OCI-LY7 (cell line): ENCODE results near the gene ZNF423. TPM values are rescaled to one million over a fixed set of nuclear protein-coding genes. Genes with fewer than 3 reads are reported as not detected.

Source experiments
- BruUV-seq: library from RNA; stranded (reverse); fragments of 400-500 nt; replicated peaks from 2 replicates; lab custom pipeline; 2021; lab: Mats Ljungman, UMichigan
- CTCF ChIA-PET: fragments of 300-600 bp; sonication (Branson Sonifier 250); formaldehyde crosslinking; loops from one replicate; lab custom pipeline; 2022; ENCODE audit warnings: antibody characterized with exemption; ENCODE audit not compliant: unreplicated experiment; lab: Charles Lee
- POLR2A ChIA-PET: fragments of 300-600 bp; sonication (Branson Sonifier 250); formaldehyde crosslinking; loops from one replicate; lab custom pipeline; 2022; ENCODE audit warnings: antibody characterized with exemption; lab: Charles Lee
- DNase-seq: peaks from one replicate; pipeline ENCODE4 v3.0.0-alpha.2; 2015; ENCODE audit warnings: low spot score
- H2AFZ ChIP-seq: fragments of 200-600 bp; sonication (generic), shearing (Covaris generic); 2 replicates; pipeline ENCODE4 v1.6.1; 2014; ENCODE audit warnings: mild to moderate bottlenecking, antibody characterized with exemption, low read length, moderate library complexity
- H3K27ac ChIP-seq: fragments of 200-600 bp; sonication (generic); 2 replicates; pipeline ENCODE4 v1.5.1; 2014; ENCODE audit warnings: mixed run types, low read depth, mild to moderate bottlenecking, moderate library complexity, low read length, inconsistent platforms; ENCODE audit not compliant: poor library complexity, severe bottlenecking
- H3K36me3 ChIP-seq: fragments of 200-600 bp; sonication (generic); 2 replicates; pipeline ENCODE4 v1.6.1; 2014; ENCODE audit warnings: mild to moderate bottlenecking, antibody characterized with exemption, low read length, moderate library complexity, mixed read lengths; ENCODE audit not compliant: insufficient read depth
- H3K4me1 ChIP-seq: fragments of 200-600 bp; sonication (generic); 2 replicates; pipeline ENCODE4 v1.5.1; 2014; ENCODE audit warnings: mild to moderate bottlenecking, low read length; ENCODE audit not compliant: insufficient read depth, poor library complexity, severe bottlenecking
- H3K4me2 ChIP-seq: fragments of 200-600 bp; sonication (generic); 2 replicates; pipeline ENCODE4 v1.6.1; 2014; ENCODE audit warnings: mild to moderate bottlenecking, low read length
- H3K4me3 ChIP-seq: fragments of 200-600 bp; sonication (generic); 2 replicates; pipeline ENCODE4 v1.5.1; 2014; ENCODE audit warnings: mild to moderate bottlenecking, low read depth, low read length; ENCODE audit not compliant: poor library complexity, severe bottlenecking
- H3K79me2 ChIP-seq: fragments of 200-600 bp; sonication (generic); 2 replicates; pipeline ENCODE4 v1.6.1; 2016; ENCODE audit warnings: low read depth, mild to moderate bottlenecking, low read length, moderate library complexity, mixed read lengths; ENCODE audit not compliant: insufficient read depth
- H3K9me2 ChIP-seq: fragments of 200-600 bp; sonication (generic); 2 replicates; pipeline ENCODE4 v1.6.1; 2016; ENCODE audit warnings: mild to moderate bottlenecking, low read length, mixed read lengths; ENCODE audit not compliant: insufficient read depth
- H3K9me3 ChIP-seq: fragments of 200-600 bp; sonication (generic); 2 replicates; pipeline ENCODE4 v1.6.1; 2014; ENCODE audit warnings: mild to moderate bottlenecking, mixed run types, low read length, mixed read lengths
- H4K20me1 ChIP-seq: fragments of 200-600 bp; sonication (generic); 2 replicates; pipeline ENCODE4 v1.6.1; 2014; ENCODE audit warnings: mild to moderate bottlenecking, antibody characterized with exemption, low read length, moderate library complexity, mixed read lengths; ENCODE audit not compliant: insufficient read depth
- CTCF ChIP-seq: fragments of 200-600 bp; sonication (generic); conservative IDR thresholded peaks from 2 replicates; pipeline ENCODE4 v1.5.1; 2014; ENCODE audit warnings: mild to moderate bottlenecking, antibody characterized with exemption, low read length, moderate library complexity, mixed read lengths
- EZH2phosphoT487 ChIP-seq: fragments of 200-600 bp; sonication (generic); IDR thresholded peaks from 2 replicates; pipeline ENCODE4 v1.6.1; 2018; ENCODE audit warnings: low read depth, borderline replicate concordance, mild to moderate bottlenecking, mixed run types, antibody characterized with exemption, low read length, moderate library complexity, mixed read lengths
- intact Hi-C: fragments of 100-400 bp; cut with micrococcal nuclease; formaldehyde crosslinking; loops from one replicate; pipeline ENCODE4 v1.10.0; 2022; ENCODE audit not compliant: unreplicated experiment
- total RNA-seq, 2 experiments: library from RNA; depleted of rRNA in 1 of 2; stranded (reverse); fragments of >200 nt in 1 of 2; shearing (Covaris generic) in 1 of 2; gene quantifications; 2 replicates each; pipeline ENCODE4 v1.2.3, GENCODE V29; 2014 to 2022

The ZNF423 gene
- total RNA-seq, 2 experiments from 2014 or later, result 0.09 to 0.13 TPM

GRCh38 chr16:49520492-49521038, 335.3 kb downstream of the ZNF423 start:
- intact Hi-C loops, result loop anchor here (5.0 kb wide), 1 partner anchor 57 kb away; no protein-coding TSS in a partner anchor
- no peak for DNase-seq
- H3K79me2 ChIP-seq, result no peaks in the 10 kb centered on the region
- peaks cover 36% of the 10 kb centered on the region for H3K4me1 ChIP-seq
- H3K36me3 ChIP-seq, result no peaks in the 10 kb centered on the region
- no peaks in the 10 kb centered on the region for H4K20me1 ChIP-seq
- no TSS peak for BruUV-seq
- ChIA-PET POLR2A (interaction anchor here (1.0 kb wide), 1 partner anchor 35 kb away, joined by 3 read pairs; no protein-coding TSS in a partner anchor), CTCF (no interaction called here)
- H2AFZ ChIP-seq, result peak overlapping the region; percentile 70; the same call in 1 of the 2 replicates
- TF ChIP-seq CTCF, result no peak
- no peak for TF ChIP-seq EZH2phosphoT487
- H3K9me2 ChIP-seq, result no peaks in the 10 kb centered on the region
- H3K4me3 ChIP-seq, result no peak overlapping the region
- H3K9me3 ChIP-seq, result no peaks in the 10 kb centered on the region
- H3K27ac ChIP-seq, result no peak overlapping the region
- no peak overlapping the region for H3K4me2 ChIP-seq

- Histone ChIP-seq H3K36me3 (no peaks in the 10 kb centered on the region), H4K20me1 (no peaks in the 10 kb centered on the region), H2AFZ (no peak overlapping the region), H3K4me3 (no peak overlapping the region), H3K9me3 (no peaks in the 10 kb centered on the region), H3K4me2 (no peak overlapping the region), H3K9me2 (no peaks in the 10 kb centered on the region), H3K4me1 (peaks cover 36% of the 10 kb centered on the region), H3K27ac (no peak overlapping the region), H3K79me2 (no peaks in the 10 kb centered on the region)
- intact Hi-C loops, result loop anchor here (5.0 kb wide), 1 partner anchor 58 kb away; no protein-coding TSS in a partner anchor
- ChIA-PET POLR2A (no interaction called here), CTCF (no interaction called here)
- BruUV-seq, result no TSS peak
- no peak for DNase-seq
- TF ChIP-seq CTCF (no peak), EZH2phosphoT487 (no peak)
These were observed 336.2 kb downstream of the ZNF423 start for GRCh38 chr16:49519741-49520140.

GRCh38 chr16:49519008-49519656, 336.8 kb downstream of the ZNF423 start:
- Histone ChIP-seq H3K4me2 (no peak overlapping the region), H3K27ac (no peak overlapping the region), H3K9me2 (no peaks in the 10 kb centered on the region), H3K36me3 (no peaks in the 10 kb centered on the region), H3K79me2 (no peaks in the 10 kb centered on the region), H3K9me3 (no peaks in the 10 kb centered on the region), H4K20me1 (no peaks in the 10 kb centered on the region), H3K4me1 (peaks cover 34% of the 10 kb centered on the region), H2AFZ (no peak overlapping the region), H3K4me3 (no peak overlapping the region)
- CTCF ChIA-PET, result no interaction called here
- TF ChIP-seq EZH2phosphoT487 (no peak), CTCF (no peak)
- no TSS peak for BruUV-seq
- intact Hi-C loops, result no loop called here
- POLR2A ChIA-PET, result no interaction called here
- DNase-seq, result no peak
